ENCODE results near the gene HSPA9. TPM values are rescaled to one million over a fixed set of nuclear protein-coding genes. Genes with fewer than 3 reads are reported as not detected.

HSPA9 gene
- 174 and 200 TPM in 2 replicates for total RNA-seq

DNA sequence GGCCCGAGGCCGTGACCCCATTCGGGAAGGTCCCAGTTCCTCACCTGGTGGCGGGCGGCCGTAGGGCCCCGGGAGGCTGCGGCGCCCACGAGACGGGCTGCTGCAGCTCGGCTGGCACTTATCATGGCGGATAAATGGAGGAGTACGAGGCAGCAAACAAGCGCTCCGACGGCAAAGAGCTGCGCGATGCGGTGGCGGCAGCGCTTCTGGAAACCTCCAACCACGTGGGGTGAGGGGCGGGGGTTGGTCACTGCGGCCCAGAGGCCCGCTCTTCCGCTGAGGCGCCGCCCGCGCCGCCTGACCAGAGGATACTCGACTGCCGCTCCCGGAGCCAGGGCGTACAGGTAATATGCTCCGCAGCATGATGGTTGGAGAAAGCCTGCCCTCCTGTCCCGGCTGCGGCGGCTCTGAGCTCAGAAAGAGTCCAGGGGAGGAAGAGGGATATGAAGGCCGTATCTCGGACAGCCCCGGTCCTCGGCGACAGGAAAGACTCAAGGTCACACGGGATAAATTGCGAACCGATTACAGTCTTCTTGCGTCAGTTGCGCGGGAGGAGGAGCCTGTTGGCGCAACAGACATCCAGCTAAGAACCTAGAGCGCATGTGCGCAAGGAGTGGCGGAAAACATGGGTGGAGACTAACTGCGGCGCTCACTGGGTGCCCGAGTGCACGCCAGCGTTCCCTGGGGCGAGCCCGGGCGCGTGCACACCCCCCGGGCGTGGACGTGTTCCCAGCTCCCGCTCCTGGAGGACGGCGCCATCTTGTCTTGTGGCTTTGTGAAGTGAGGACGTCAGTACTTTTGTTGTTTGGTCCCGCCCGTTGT is at the start of gene HSPA9:
Gene HSPA9 (minus strand): TSS at position 208 of the 822 bp plus-strand sequence. CDS start 83 bp downstream, at position 125.

DNA sequence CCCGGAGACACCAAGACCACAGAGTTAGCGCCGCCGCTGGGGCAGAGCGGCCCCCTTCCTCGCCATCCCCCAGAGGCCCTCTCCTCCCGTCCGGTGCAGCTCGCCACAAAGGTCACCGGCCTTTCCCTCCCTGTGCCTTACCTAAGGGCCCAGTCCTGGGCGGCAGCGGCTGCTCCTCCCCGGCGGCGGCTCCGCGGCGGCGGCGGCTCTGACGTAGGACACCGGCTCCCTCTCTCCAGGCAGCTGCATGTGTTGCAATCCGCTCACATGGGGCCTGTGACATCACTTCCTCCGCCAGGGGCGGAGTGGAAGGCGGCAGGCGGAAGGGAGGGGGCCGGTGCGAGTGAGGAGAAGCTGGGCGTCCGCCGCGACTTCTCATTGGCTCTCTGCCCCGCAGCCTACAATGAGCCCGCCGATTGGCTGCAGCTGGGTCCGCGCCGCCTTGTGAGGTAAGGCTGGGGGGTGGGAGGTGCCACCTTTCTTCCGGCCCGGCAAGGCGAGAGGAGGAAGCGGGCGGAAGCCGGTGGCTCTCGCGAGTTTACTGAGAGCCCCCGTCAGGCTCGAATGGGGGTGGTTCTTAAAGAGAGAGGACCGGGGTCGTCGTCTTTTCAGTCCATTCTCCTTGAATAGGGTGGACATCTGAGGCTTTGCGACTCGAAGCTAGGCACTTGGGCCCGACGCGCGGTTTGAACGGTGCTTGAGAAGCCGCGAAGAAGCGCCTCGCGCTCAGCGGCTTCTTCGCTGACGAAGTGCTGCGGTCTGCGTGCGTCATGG is 32.1 kb downstream of the HSPA9 start, which contains the start of gene ETF1:
Gene ETF1 (minus strand): TSS at position 281 of the 774 bp plus-strand sequence. CDS start 318 bp downstream, outside the sequence.

Other genes with a start within 250 kb of the HSPA9 start
- 0.83 and 0.94 TPM in 2 replicates for gene CDC25C, start 243.6 kb downstream of the HSPA9 start, total RNA-seq
- gene FAM53C, start 237.1 kb downstream of the HSPA9 start, total RNA-seq: 22.0 and 27.2 TPM in 2 replicates
- 27.9 and 28.0 TPM in 2 replicates for gene KDM3B, start 222.7 kb downstream of the HSPA9 start, total RNA-seq
- 6.6 and 6.7 TPM in 2 replicates for gene REEP2, start 136.3 kb downstream of the HSPA9 start, total RNA-seq
- gene EGR1, start 109.9 kb downstream of the HSPA9 start, total RNA-seq: 28.6 and 29.2 TPM in 2 replicates
- gene ETF1, start 32.2 kb downstream of the HSPA9 start, total RNA-seq: 49.9 TPM in 2 replicates
- 160 and 174 TPM in 2 replicates for gene CTNNA1, start 178.0 kb upstream of the HSPA9 start, total RNA-seq